MG63 (cell line): ENCODE measurements around the gene TTLL5. TPM values are rescaled to one million over a fixed set of nuclear protein-coding genes. Genes with fewer than 3 reads are reported as not detected.

Experiments
- DNase-seq: peaks from one replicate; pipeline ENCODE4 v3.0.0-alpha.2; 2020
- H3K27me3 ChIP-seq: fragments of 250-450 bp; sonication (Bioruptor Pico); 2 replicates; pipeline ENCODE4 v1.5.1; 2020; ENCODE audit warnings: mild to moderate bottlenecking, moderate library complexity
- H3K36me3 ChIP-seq: fragments of 250-450 bp; sonication (Bioruptor Pico); 2 replicates; pipeline ENCODE4 v1.5.1; 2020; ENCODE audit warnings: mild to moderate bottlenecking, moderate library complexity
- H3K4me3 ChIP-seq: fragments of 250-450 bp; sonication (Bioruptor Pico); 2 replicates; pipeline ENCODE4 v1.5.1; 2020; ENCODE audit warnings: mild to moderate bottlenecking, moderate library complexity
- H3K9me3 ChIP-seq: fragments of 250-450 bp; sonication (Bioruptor Pico); 2 replicates; pipeline ENCODE4 v1.5.1; 2020; ENCODE audit warnings: mild to moderate bottlenecking, moderate library complexity
- total RNA-seq: library from RNA; depleted of rRNA; stranded (reverse); fragments of >200 nt; shearing (Covaris generic); gene quantifications from 2 replicates; pipeline ENCODE4 v1.2.3, GENCODE V29; 2014; ENCODE audit warnings: low replicate concordance

The TTLL5 gene
- total RNA-seq, 1 experiment from 2014 or later = 12.9 TPM

DNA sequence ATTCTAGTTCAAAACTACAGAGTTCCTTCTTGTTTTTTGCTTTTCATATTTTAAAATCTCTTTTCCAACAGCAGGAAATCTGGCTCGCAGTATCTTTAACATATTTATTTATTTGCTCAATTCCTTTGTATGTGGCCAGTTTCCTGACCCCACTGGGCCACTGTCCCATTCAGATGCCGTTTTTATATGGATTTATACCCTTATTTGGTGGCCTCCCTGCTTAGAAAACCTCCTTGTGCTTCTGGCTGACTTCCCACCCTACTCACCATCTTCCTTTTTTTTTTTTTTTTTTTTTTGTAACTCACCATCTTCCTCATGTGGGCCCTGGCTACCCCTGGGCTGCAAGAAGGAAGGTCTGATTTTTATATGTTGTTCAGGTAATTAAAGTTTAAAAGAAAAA, 53.9 kb downstream of the TTLL5 start:
- H3K4me3 ChIP-seq = no peak overlapping the region
- H3K9me3 ChIP-seq = no peaks in the 10 kb centered on the region
- peaks cover 7% of the 10 kb centered on the region for H3K36me3 ChIP-seq
- peak; percentile 12 for DNase-seq
- no peaks in the 10 kb centered on the region for H3K27me3 ChIP-seq

DNA sequence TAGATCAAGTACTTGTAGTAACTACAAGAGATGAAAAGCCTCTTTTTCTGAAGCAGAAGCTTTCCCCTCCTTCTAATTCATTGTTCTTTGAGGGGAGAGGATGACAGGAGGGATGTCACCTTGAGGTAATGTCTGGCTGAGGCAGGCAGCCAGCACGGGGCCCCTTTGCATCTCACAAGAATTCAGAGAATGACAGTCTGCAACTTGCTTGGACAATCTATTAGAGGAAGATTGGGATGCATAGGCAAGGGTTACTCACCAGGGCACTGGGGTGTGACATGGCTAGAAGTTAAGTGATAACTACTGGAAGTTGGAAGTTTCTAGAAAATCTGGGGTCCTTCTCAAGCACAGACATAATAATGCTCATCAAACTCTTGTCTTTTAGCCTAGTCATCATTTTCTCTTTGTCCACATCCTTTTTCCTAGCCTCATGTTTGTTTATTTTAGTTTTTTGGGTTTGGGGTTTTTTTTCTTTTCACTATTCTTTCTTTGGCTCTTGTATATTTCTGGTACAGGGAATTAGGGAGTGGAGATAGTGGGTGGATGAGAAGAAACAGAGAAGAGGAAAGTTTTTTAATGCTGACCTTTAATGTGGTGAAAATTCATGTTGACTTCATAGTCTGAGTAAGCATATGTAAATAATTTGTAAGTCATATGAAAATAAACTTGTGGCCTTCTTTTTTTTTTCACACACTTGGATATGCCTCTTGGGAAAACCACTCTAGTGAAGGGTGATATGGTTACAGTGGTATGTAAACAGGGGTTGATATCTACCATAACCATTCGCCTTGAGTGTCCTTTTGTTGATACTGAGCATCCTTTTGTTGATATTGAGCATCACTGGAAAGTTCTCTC, 55.1 kb downstream of the TTLL5 start:
- H3K9me3 ChIP-seq = no peaks in the 10 kb centered on the region
- peak; percentile 18 for DNase-seq

DNA sequence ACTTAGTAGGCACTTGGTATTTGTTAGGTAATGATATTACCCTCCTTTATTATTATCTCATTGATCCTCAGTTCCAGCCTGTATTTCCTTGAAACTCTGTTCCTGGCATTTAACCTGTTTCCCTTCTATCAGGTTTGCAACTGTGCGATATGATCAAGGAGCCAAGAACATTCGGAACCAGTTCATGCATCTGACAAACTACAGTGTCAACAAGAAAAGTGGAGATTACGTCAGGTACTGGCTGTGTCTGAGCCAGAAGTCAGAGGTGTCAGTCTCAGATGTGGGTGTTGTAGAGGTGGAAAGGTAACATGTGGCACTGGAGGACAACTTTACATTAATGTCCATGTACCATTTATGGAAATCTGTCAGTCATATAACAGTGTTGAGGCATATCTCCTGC, 56.7 kb downstream of the TTLL5 start:
- Histone ChIP-seq H3K9me3 (no peaks in the 10 kb centered on the region), H3K4me3 (no peak overlapping the region), H3K27me3 (no peaks in the 10 kb centered on the region), H3K36me3 (peaks cover 7% of the 10 kb centered on the region)
- DNase-seq = no peak

More for the DNA sequence above, 55.1 kb downstream of the TTLL5 start:
- no peaks in the 10 kb centered on the region for H3K27me3 ChIP-seq
- H3K36me3 ChIP-seq = peaks cover 7% of the 10 kb centered on the region
- H3K4me3 ChIP-seq = no peak overlapping the region

DNA sequence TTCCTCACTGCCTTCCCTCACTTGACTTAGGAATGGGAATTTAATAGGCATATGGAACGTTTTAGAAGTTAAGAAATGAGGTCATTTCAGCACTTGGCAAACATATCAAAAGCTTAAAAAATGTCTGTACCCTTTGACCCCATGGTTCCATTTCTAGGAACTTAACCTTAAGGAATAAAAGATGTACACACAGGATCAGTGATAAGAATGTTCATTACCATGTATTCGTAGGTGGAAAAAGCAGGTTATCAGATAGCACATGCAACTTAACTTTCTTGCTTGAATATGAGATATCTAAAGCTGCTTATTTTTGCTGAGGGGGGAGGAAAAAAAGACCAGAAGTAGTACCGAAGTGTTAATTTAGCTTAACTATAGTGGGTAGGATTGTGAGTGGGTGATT, 57.2 kb downstream of the TTLL5 start:
- no peak for DNase-seq
- H3K36me3 ChIP-seq = peaks cover 7% of the 10 kb centered on the region
- no peaks in the 10 kb centered on the region for H3K9me3 ChIP-seq
- H3K27me3 ChIP-seq = no peaks in the 10 kb centered on the region
- H3K4me3 ChIP-seq = no peak overlapping the region

DNA sequence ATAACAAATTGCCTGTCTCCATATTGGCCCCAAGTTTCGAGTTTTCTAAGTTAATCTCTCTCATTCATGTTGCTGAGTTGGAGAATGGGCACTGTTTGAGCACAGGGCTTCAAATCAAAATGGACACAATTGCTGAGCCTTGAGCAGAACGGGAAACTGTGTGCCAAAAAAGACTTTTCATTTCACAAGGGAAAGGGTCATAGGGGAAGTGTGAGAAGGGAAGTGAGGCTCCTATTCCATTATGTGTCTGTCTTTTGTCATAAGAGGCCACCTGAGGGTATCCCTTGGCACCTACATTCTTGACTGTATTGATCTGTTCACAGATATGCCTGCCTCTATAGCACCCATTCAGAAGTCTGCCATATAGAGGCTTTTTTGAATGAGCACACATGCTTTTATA, 59.1 kb downstream of the TTLL5 start:
- Histone ChIP-seq H3K9me3 (no peaks in the 10 kb centered on the region), H3K4me3 (no peak overlapping the region), H3K27me3 (no peaks in the 10 kb centered on the region), H3K36me3 (peaks cover 7% of the 10 kb centered on the region)
- DNase-seq = no peak

DNA sequence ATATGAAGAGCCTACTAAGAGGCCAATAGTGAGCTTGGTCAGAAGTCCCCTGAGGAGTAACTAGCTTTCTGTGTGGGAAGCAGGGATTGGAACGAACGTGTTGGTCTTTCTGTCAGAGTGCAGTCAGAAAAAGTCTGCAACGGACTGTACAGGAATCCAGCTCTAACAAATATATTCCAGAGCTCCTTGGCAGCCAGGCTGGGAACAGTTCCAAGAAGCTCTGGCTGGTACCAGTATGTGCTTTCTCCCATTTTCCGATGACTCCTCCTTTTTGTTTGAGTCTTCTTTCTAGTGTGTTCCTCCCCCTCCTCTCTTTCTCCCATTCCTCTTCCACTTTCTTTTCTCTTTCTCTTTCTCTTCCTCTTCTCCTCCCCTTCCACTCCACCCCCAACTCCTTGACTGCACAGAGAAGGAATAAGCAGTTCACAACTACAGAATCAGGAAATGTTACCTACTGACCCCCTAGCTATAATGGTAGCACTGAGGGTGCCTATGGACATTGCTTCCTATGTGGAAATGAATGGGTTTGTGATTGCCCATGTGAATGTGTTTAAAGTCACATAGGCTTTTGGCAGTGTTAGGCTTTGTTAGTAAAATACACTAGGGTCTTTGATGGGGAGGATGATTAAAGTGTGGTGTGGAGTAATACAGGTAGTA, 59.9 kb downstream of the TTLL5 start:
- no peaks in the 10 kb centered on the region for H3K9me3 ChIP-seq
- H3K27me3 ChIP-seq = no peaks in the 10 kb centered on the region
- no peak overlapping the region for H3K4me3 ChIP-seq
- peak; percentile 79 for DNase-seq
- peaks cover 7% of the 10 kb centered on the region for H3K36me3 ChIP-seq

DNA sequence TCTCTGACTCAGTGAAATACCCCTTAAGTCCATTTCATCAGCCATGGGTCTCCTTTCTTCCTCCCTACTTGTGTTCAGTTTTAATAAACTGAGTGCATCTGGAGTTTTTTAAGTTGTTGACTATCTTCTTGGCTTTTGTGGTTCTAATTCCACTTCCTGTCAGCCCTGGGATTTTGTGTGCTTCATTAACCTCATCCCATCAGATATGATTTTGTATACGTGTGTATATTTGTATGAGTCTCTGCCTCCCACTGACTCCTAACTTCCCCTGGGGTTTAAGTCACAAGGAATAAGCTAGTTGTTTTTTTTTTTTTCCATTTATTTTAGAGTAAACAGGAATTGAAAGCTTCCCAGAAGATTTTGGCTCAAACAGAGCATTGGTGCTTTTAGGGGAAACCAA, 62.7 kb downstream of the TTLL5 start:
- no peaks in the 10 kb centered on the region for H3K9me3 ChIP-seq
- no peak overlapping the region for H3K4me3 ChIP-seq
- H3K27me3 ChIP-seq = no peaks in the 10 kb centered on the region
- H3K36me3 ChIP-seq = peaks cover 4% of the 10 kb centered on the region
- no peak for DNase-seq

DNA sequence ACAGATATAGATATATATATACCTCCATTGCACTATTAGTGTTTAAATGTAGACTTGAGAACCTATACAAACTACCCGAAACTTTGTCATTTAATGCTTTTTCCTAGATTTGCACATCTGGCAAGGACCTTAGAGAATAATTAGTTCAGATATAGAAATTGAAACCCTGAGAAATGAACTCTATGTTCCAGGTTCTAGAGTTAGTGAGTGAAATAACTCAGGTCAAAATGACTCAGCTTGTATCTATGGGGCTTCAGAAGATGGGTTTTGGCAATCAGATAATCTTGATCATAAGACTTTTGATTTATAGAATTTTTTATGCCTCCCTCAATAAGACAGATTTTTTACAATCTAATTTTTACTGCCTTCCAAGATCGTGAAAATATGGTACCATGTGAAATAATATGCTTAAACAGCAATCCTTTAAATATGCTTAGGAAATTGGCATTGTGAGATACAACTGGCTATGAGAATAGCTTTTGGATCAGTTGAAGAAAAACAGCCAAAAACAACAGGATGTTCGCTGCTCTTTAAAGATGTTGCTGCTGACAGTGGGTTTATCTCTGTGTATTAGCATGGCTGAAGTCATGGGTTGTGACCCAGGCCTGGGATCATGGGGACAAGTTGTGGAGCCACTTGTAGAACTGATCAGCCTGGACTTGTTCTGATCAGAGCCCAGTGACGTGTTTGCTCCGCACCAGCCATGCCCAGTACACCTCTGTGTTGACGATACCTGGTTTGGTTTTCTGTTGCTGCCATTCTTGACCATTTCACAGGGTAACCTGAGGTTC, 63.6 kb downstream of the TTLL5 start:
- DNase-seq = no peak
- H3K27me3 ChIP-seq = no peaks in the 10 kb centered on the region
- no peak overlapping the region for H3K4me3 ChIP-seq
- no peaks in the 10 kb centered on the region for H3K9me3 ChIP-seq
- H3K36me3 ChIP-seq = peaks cover 3% of the 10 kb centered on the region; the same call in 1 of the 2 replicates

DNA sequence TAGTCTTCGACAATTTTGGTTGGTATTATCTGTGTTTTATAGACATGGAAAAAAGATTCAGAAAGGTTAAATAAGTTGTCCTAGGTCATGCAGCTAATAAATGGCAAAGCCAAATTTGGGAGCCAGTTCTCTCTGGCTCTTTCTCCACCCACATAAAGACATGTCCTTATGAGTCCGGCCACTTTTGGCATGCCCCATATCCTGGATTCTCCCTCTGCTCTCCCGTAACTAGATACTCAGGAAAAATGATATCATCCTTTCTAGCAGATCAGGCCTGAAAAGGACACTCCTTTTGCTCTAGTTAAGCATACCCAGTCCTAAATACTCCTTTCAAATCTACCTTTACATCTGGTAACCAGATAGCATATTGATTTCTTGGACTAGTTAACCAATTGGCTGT, 64.4 kb downstream of the TTLL5 start:
- no peaks in the 10 kb centered on the region; the same call in 1 of the 2 replicates for H3K36me3 ChIP-seq
- H3K4me3 ChIP-seq = no peak overlapping the region
- no peaks in the 10 kb centered on the region for H3K27me3 ChIP-seq
- peak; percentile 55 for DNase-seq
- H3K9me3 ChIP-seq = no peaks in the 10 kb centered on the region

DNA sequence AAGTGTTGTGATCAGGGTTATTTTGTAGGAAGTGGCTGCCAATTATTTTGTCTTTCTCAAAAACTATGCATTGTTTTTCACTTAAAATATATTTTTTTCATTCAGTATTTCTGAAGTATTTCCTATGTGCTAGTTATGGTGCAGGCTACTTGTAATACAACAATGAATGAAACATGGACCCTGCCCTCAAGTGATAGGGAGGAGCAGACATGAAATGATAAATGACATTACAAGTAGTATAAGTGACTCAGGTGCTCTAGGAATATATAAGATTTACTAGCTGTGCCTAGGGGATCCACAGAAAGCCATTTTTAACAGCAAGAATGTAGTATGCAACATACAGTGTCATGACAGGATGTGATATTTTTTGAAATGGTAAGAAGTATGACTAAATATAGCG, 65.3 kb downstream of the TTLL5 start:
- H3K9me3 ChIP-seq = no peaks in the 10 kb centered on the region
- H3K27me3 ChIP-seq = no peaks in the 10 kb centered on the region
- H3K4me3 ChIP-seq = no peak overlapping the region
- DNase-seq = no peak
- no peaks in the 10 kb centered on the region; the same call in 1 of the 2 replicates for H3K36me3 ChIP-seq

DNA sequence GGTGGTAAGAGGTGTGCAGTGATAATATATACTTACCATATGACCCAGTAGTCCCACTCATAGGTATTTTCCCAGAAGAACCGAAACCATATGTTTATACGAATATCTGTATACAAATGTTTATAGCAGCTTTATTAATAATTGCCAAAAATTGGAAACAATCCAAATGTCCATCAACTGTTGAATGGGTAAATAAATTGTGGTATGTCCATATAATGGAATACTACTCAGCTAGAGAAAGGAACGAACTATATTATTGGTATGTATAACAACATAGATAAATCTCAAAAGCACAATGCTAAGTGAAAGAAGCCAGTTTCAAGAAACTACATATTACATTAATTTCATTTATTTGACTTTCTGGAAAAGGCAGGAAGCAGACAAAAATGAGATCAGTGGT, 66.1 kb downstream of the TTLL5 start:
- H3K36me3 ChIP-seq = no peaks in the 10 kb centered on the region
- no peak overlapping the region for H3K4me3 ChIP-seq
- no peak for DNase-seq
- H3K9me3 ChIP-seq = no peaks in the 10 kb centered on the region
- H3K27me3 ChIP-seq = no peaks in the 10 kb centered on the region

DNA sequence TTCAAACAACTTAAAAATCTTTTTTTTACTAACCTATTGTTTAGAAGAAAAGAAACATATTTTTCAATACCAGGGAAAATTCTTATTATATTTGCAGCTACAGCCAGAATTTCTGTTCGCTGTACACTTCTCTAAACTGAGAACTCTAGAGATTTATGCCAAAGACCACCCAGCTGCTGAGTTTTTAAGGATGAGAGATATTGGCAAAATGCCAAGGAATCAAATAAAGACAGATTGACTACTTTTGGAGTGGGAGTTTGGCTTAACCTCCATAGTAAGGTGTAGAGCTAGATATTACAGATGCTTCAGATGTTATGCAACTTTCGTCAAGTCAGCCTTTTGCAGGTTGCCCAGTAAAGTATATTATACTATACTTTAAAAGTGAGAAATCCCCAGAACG, 71.8 kb downstream of the TTLL5 start:
- H3K9me3 ChIP-seq = no peaks in the 10 kb centered on the region
- no peaks in the 10 kb centered on the region for H3K27me3 ChIP-seq
- no peaks in the 10 kb centered on the region for H3K36me3 ChIP-seq
- DNase-seq = no peak
- H3K4me3 ChIP-seq = no peak overlapping the region

DNA sequence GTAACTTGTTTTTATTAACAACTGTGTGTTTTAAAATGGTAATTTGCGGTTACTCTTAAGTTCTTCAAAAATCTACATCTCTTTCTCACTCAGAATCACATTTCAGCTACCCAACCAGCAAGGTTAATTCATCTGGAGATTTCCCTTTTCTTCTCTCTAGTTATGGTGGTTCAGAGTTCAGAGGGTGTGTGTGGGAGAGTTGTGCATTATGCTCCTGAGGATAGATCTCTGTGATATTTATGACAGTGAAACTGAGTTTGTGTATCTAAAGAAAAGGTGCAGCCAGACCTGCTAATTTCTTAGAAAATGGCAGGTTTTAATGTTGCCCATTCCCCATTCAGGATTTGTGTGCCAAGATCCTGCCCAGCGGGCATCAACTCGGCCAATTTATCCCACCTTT, 73.8 kb downstream of the TTLL5 start:
- Histone ChIP-seq H3K4me3 (no peak overlapping the region), H3K36me3 (no peaks in the 10 kb centered on the region), H3K9me3 (no peaks in the 10 kb centered on the region), H3K27me3 (no peaks in the 10 kb centered on the region)
- no peak for DNase-seq

DNA sequence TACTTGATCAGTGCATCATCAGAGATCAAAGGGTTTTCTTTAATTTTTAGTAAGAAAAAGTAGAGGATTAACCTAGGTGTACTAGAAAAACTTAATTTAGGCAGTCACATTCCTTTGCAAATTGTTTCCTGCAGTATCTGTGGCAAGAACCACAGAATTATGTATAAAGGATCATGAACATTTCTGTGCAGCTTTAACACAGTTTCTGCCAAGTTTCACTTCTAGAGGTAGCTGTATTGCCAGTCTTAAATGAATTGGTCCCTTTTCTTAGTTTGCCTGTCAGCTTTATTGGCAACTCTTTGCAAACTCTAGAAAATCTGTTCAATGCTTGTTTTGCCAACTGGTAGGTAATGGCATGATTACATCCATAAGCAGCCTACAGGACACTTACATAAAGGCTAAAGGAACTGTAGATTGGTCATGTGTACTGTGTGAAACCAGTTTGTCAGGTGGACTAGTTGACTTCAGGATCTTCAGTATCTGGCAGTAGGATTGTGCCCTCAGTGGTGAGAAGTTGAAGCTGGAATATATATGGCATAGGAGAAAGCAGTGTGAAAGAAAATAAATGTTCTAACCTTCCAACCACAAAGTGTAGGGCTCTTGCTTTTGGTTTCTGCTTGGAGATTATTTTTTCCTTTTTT, 75.9 kb downstream of the TTLL5 start:
- H3K4me3 ChIP-seq = no peak overlapping the region
- no peak for DNase-seq

DNA sequence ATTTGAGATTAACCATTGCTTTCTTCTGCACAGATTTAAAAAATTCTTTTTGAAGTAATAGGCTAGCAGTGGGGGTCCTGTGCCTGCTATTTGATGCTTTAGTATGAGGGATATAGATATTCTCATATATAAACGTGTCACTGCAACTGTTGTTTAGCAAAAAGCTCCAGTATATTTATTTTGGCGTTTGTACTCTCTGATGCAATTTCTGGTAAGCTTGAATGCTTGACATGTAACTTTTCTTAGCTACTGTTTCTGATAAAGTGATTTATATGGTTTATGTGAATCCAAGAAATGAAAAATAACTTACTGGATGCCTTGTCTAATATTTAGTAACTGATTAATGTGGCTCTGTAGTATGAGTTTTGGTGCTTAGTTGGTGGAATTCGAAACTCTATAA, 77.1 kb downstream of the TTLL5 start:
- no peak overlapping the region for H3K4me3 ChIP-seq
- no peaks in the 10 kb centered on the region for H3K27me3 ChIP-seq
- DNase-seq = no peak
- no peaks in the 10 kb centered on the region for H3K36me3 ChIP-seq
- no peaks in the 10 kb centered on the region for H3K9me3 ChIP-seq

More for the DNA sequence above, 75.9 kb downstream of the TTLL5 start:
- H3K36me3 ChIP-seq = no peaks in the 10 kb centered on the region
- H3K27me3 ChIP-seq = no peaks in the 10 kb centered on the region
- no peaks in the 10 kb centered on the region for H3K9me3 ChIP-seq

DNA sequence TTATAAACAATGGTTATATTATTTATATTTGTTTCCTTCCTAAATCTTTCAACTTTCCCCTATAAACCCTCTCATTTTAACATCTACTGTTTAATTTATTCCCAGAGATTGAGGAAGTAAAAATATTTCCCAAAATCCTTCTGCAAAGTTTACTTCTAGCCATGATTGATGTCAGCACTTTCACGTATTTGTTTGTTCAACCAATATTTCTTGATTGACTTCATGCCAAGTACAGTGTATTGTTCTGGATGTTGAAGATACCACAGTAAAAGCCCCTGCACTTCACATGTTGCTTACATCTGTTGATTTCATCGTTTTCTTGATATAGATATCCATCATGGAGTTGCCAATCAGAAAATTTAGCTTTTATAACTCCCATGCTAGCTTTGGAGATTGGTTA, 81.8 kb downstream of the TTLL5 start:
- Histone ChIP-seq H3K4me3 (no peak overlapping the region), H3K27me3 (no peaks in the 10 kb centered on the region), H3K9me3 (no peaks in the 10 kb centered on the region), H3K36me3 (no peaks in the 10 kb centered on the region)
- DNase-seq = no peak

DNA sequence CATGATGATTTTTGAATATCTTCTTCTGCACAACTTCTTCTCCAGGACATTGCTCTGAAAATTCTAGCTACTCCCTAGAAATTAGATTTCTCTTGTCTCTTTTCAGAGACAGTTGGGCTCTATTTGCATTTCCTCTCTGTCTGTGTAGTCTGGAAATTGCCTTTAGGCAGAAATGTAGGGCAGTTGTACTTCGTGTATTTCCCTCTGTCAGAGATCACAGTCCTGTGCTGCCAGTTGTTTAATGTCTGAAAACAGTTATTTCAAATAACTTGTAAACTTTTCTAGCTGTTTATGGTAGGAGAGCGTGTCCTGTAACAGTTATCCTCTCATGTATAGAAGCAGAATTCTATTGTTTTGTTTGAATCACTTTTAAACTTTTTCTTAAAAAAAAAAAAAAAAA, 86.9 kb downstream of the TTLL5 start:
- H3K36me3 ChIP-seq = no peaks in the 10 kb centered on the region
- H3K27me3 ChIP-seq = no peaks in the 10 kb centered on the region
- H3K9me3 ChIP-seq = no peaks in the 10 kb centered on the region
- DNase-seq = no peak
- H3K4me3 ChIP-seq = no peak overlapping the region
